Measurements from ENCODE around the gene RPL13A.
A peak's percentile ranks its signal among the peaks of the same experiment; 100 is the strongest.

The RPL13A gene

DNA sequence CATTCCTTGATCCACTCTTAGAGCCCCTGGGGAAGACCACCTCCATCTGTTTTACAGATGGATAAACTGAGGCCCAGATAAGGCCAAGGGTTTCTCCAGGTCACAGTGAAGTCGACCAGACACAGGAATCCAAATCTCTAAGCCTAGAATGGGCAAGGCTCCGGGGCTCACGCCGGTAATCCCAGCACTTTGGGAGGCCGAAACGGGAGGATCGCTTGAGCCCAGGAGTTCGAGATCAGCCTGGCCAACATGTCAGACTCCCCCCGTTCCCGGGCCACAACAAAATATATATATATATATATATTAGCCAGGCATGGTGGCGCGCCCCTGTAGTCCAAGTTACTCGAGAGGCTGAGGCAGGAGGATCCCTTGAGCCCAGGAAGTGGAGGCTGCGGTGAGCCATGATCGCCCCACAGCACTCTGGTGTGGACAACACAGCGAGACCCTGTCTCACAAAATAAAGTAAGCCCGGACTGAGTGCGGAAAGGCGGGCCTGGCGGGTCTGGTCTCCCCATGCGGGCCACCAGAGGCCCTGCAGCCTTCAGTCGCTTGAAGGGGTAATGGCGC, 615 bp upstream of the RPL13A start:
- Histone ChIP-seq H3K9me3 (ENCODE audit: insufficient read depth, low read length) (no peaks in the 10 kb centered on the region), H3K27me3 (ENCODE audit: insufficient read depth, insufficient read length) (no peaks in the 10 kb centered on the region), H3K9ac (ENCODE audit: insufficient read length, low read depth) (peak overlapping the region; percentile 71), H3K4me1 (ENCODE audit: insufficient read depth, insufficient read length) (peaks cover 3% of the 10 kb centered on the region), H3K4me3 (ENCODE audit: insufficient read length, low read depth) (peak overlapping the region; percentile 25), H3K36me3 (ENCODE audit: insufficient read depth, insufficient read length, low read length) (peaks cover 42% of the 10 kb centered on the region)
- TF ChIP-seq YY1 (IDR thresholded peaks at IDR 0.05; ENCODE audit: insufficient read depth, insufficient read length): no peak
- TF ChIP-seq ZNF274 (IDR thresholded peaks at IDR 0.05; ENCODE audit: low read depth, low read length): no peak
- TF ChIP-seq SUZ12 (IDR thresholded peaks at IDR 0.05; ENCODE audit: extremely low read depth, insufficient read depth, insufficient read length): no peak
- no peak for DNase-seq (ENCODE audit: low read depth, low spot score)

- Histone ChIP-seq H3K9ac (ENCODE audit: insufficient read length, low read depth) (peak overlapping the region; percentile 99), H3K27me3 (ENCODE audit: insufficient read depth, insufficient read length) (no peaks in the 10 kb centered on the region), H3K9me3 (ENCODE audit: insufficient read depth, low read length) (no peaks in the 10 kb centered on the region), H3K36me3 (ENCODE audit: insufficient read depth, insufficient read length, low read length) (peaks cover 55% of the 10 kb centered on the region), H3K4me3 (ENCODE audit: insufficient read length, low read depth) (peak overlapping the region; percentile 95), H3K4me1 (ENCODE audit: insufficient read depth, insufficient read length) (peaks cover 3% of the 10 kb centered on the region)
- DNase-seq (ENCODE audit: low read depth, low spot score): no peak
- no peak for TF ChIP-seq YY1 (IDR thresholded peaks at IDR 0.05; ENCODE audit: insufficient read depth, insufficient read length)
- no peak for TF ChIP-seq SUZ12 (IDR thresholded peaks at IDR 0.05; ENCODE audit: extremely low read depth, insufficient read depth, insufficient read length)
- TF ChIP-seq ZNF274 (IDR thresholded peaks at IDR 0.05; ENCODE audit: low read depth, low read length): no peak
Measured at GRCh38 chr19:49488046-49488862, 846 bp downstream of the RPL13A start.

- TF ChIP-seq SUZ12 (IDR thresholded peaks at IDR 0.05; ENCODE audit: extremely low read depth, insufficient read depth, insufficient read length) (no peak), ZNF274 (IDR thresholded peaks at IDR 0.05; ENCODE audit: low read depth, low read length) (no peak), YY1 (IDR thresholded peaks at IDR 0.05; ENCODE audit: insufficient read depth, insufficient read length) (no peak)
- DNase-seq (ENCODE audit: low read depth, low spot score): no peak
- H3K4me3 ChIP-seq (ENCODE audit: insufficient read length, low read depth): peak overlapping the region; percentile 95
- peak overlapping the region; percentile 99 for H3K9ac ChIP-seq (ENCODE audit: insufficient read length, low read depth)
- no peaks in the 10 kb centered on the region for H3K27me3 ChIP-seq (ENCODE audit: insufficient read depth, insufficient read length)
- H3K4me1 ChIP-seq (ENCODE audit: insufficient read depth, insufficient read length): peaks cover 3% of the 10 kb centered on the region
- H3K36me3 ChIP-seq (ENCODE audit: insufficient read depth, insufficient read length, low read length): peaks cover 55% of the 10 kb centered on the region
- H3K9me3 ChIP-seq (ENCODE audit: insufficient read depth, low read length): no peaks in the 10 kb centered on the region
Measured at GRCh38 chr19:49488863-49489537, 1.6 kb downstream of the RPL13A start.

- Histone ChIP-seq H3K9me3 (ENCODE audit: insufficient read depth, low read length) (no peaks in the 10 kb centered on the region), H3K36me3 (ENCODE audit: insufficient read depth, insufficient read length, low read length) (peaks cover 55% of the 10 kb centered on the region), H3K4me1 (ENCODE audit: insufficient read depth, insufficient read length) (peaks cover 3% of the 10 kb centered on the region), H3K27me3 (ENCODE audit: insufficient read depth, insufficient read length) (no peaks in the 10 kb centered on the region), H3K9ac (ENCODE audit: insufficient read length, low read depth) (peak overlapping the region; percentile 99), H3K4me3 (ENCODE audit: insufficient read length, low read depth) (peak overlapping the region; percentile 95)
- DNase-seq (ENCODE audit: low read depth, low spot score): no peak
- no peak for TF ChIP-seq YY1 (IDR thresholded peaks at IDR 0.05; ENCODE audit: insufficient read depth, insufficient read length)
- TF ChIP-seq SUZ12 (IDR thresholded peaks at IDR 0.05; ENCODE audit: extremely low read depth, insufficient read depth, insufficient read length): no peak
- no peak for TF ChIP-seq ZNF274 (IDR thresholded peaks at IDR 0.05; ENCODE audit: low read depth, low read length)
Measured at GRCh38 chr19:49489601-49490167, 2.3 kb downstream of the RPL13A start.

GRCh38 chr19:49490287-49491029, 3.0 kb downstream of the RPL13A start:
- Histone ChIP-seq H3K9ac (ENCODE audit: insufficient read length, low read depth) (peak overlapping the region; percentile 99), H3K36me3 (ENCODE audit: insufficient read depth, insufficient read length, low read length) (peaks cover 55% of the 10 kb centered on the region), H3K27me3 (ENCODE audit: insufficient read depth, insufficient read length) (no peaks in the 10 kb centered on the region), H3K9me3 (ENCODE audit: insufficient read depth, low read length) (no peaks in the 10 kb centered on the region), H3K4me1 (ENCODE audit: insufficient read depth, insufficient read length) (peaks cover 3% of the 10 kb centered on the region), H3K4me3 (ENCODE audit: insufficient read length, low read depth) (no peak overlapping the region)
- TF ChIP-seq YY1 (IDR thresholded peaks at IDR 0.05; ENCODE audit: insufficient read depth, insufficient read length) (no peak), SUZ12 (IDR thresholded peaks at IDR 0.05; ENCODE audit: extremely low read depth, insufficient read depth, insufficient read length) (no peak), ZNF274 (IDR thresholded peaks at IDR 0.05; ENCODE audit: low read depth, low read length) (no peak)
- DNase-seq (ENCODE audit: low read depth, low spot score): no peak

- no peak for DNase-seq (ENCODE audit: low read depth, low spot score)
- peaks cover 55% of the 10 kb centered on the region for H3K36me3 ChIP-seq (ENCODE audit: insufficient read depth, insufficient read length, low read length)
- no peak overlapping the region for H3K4me3 ChIP-seq (ENCODE audit: insufficient read length, low read depth)
- H3K9ac ChIP-seq (ENCODE audit: insufficient read length, low read depth): no peak overlapping the region
- peaks cover 2% of the 10 kb centered on the region for H3K4me1 ChIP-seq (ENCODE audit: insufficient read depth, insufficient read length)
- H3K9me3 ChIP-seq (ENCODE audit: insufficient read depth, low read length): no peaks in the 10 kb centered on the region
- H3K27me3 ChIP-seq (ENCODE audit: insufficient read depth, insufficient read length): no peaks in the 10 kb centered on the region
- TF ChIP-seq ZNF274 (IDR thresholded peaks at IDR 0.05; ENCODE audit: low read depth, low read length): no peak
Measured at GRCh38 chr19:49491030-49491803, 3.8 kb downstream of the RPL13A start.

Measured in NT2/D1 (cell line).